Measurements from ENCODE around the gene RERGL.
"Not testable (repeated sequence)": the region's sequence is repeated elsewhere in the genome, so short reads cannot be mapped to it uniquely, and the experiment has no call there.

RERGL gene

GRCh38 chr12:18090093-18090492, at the start of gene RERGL:
Gene RERGL (minus strand): TSS chr12:18090193. CDS start chr12:18090140, 53 bp downstream.
- DNase-seq, result no peak

GRCh38 chr12:18139254-18139653, 49.3 kb upstream of the RERGL start:
- DNase-seq, result no peak

GRCh38 chr12:18135509-18135908, 45.5 kb upstream of the RERGL start:
- DNase-seq, result no peak

DNA sequence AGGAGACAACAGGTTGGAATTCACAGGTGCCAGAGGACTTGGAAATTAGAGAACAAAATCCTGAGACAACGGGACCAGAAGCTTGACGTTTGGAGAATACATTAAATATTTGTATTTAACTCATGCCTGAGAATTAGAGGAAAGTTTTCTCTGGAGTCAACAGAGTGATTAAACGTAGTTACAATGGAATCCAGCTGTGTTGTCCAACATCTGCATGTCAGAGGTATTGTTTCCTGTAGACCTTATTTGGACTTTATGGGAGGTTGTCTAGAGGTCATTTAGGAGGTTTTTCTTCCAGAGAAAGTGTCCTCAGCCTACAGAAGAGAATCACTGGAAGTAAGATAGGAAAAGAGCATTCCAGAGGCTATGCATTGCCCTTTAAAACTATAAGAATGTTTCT, 45.1 kb upstream of the RERGL start:
- DNase-seq, result no peak

DNA sequence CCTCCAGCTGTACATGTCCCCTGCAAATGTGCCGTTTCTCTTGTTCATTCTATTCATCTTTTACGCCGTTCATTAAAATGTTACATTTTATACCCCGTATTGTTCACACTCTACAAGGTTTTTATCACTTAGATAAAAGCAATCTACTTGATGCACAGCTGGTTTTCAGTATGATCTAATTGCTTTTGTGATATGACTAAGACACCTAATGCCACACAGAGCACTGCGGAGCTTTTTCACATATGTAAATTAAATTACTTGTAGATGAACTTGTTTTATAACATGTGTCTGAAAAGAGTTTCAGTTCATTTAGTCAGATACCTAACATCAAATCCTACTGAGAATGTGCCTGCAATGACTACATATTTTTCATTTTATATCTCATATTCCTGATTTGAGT, 40.9 kb upstream of the RERGL start:
- DNase-seq, result no peak

DNA sequence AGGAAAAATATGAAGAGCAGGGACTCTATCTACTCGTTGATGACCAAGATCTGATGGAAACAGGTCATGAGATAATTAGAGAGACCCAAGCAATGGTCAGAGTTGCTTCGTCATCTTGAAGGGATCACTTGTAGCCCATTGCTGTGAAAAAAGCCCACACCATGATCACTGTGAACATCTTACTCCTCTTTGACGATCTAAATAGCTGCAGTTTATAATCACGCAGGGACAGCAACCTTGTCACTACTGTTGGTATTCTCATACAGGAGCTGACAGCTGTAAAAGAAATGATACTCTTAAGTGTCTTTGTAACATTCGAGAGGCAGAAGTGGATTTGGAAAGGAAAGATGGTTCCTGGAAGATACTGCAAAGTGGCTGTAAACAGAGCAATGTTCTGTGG, 33.7 kb upstream of the RERGL start:
- DNase-seq, result no peak

DNA sequence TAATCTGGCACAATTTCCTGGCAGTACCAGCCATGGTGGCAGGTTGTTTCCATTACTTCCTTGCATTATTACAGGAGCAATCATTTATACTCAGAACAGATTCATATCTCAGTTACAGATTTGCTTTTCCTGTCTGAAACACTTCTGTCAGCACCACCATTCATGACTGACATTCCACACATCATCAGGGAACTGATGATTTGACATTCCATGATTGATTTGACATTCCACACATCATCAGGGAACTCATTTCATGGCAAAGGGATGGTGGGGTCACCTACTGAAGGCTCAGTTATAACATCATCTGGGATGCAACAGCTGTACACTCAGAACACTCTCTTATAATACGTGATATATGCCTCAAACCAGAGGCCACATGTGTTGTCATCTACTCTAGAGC, 30.9 kb upstream of the RERGL start:
- DNase-seq, result no peak

GRCh38 chr12:18108611-18109010, 18.6 kb upstream of the RERGL start:
- no peak for DNase-seq

- no peak for DNase-seq
Measured at GRCh38 chr12:18103624-18104023, 13.6 kb upstream of the RERGL start.

GRCh38 chr12:18101043-18101442, 11.1 kb upstream of the RERGL start:
- DNase-seq, result no peak

DNA sequence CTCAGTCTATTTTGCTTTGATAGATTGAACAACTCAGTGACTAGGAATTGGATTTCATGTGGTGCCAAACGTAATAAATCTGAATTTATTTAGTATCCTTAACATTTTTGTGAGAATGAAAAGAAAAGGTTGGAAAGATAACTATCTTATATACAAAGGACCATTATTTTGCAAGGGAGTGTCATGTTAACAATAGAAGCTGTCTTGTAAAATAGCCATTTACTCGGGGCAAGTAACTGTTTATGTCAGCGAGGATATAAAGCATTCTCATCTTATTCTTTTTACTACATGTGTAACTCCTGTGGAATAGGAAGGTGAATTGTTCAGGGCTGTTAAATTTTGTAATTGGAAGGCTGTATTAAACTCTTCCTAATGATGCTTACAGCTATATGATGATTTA, 5.9 kb downstream of the RERGL start:
- DNase-seq, result no peak

- DNase-seq, result no peak
Measured at GRCh38 chr12:18079541-18080246, 10.3 kb downstream of the RERGL start.

DNA sequence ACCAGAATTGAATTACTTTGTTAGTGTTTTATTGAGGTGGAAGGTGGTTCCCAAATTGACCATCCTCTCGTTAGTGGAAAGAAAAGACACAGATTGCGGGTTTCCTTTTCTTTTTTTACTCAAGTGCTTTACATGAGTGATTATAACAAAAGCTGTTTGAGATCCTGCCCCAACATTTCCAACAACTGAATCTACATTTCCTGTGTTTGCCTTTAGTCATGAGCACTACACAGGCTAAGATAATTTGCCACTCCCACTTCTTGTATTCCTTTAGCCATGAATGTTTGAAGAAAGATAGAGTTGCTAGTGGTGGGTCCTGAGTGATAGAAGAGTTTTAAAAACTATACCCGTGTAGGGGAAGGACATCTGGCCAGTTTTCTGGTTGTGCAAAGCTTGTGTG, 16.0 kb downstream of the RERGL start:
- DNase-seq, result no peak

DNA sequence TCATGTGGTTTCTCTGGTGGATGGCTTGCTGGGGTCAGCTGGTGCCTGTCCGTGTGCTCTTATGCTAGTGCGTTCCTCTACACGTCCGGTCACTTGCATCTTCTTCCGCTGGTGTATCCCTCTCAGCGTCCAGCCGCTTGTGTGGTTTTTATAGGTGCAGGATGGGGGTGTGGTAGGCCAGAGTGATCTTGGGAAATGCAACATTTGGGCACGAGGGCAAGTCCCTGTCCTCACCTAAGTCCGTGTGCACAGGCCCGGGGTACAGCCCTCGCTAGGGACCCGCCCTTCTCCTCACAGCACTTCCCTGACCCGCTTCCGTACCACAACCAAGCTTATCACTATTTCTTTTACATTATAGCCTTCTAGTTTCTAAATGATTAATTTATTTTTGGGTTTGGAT, 17.3 kb downstream of the RERGL start:
- no peak for DNase-seq

DNA sequence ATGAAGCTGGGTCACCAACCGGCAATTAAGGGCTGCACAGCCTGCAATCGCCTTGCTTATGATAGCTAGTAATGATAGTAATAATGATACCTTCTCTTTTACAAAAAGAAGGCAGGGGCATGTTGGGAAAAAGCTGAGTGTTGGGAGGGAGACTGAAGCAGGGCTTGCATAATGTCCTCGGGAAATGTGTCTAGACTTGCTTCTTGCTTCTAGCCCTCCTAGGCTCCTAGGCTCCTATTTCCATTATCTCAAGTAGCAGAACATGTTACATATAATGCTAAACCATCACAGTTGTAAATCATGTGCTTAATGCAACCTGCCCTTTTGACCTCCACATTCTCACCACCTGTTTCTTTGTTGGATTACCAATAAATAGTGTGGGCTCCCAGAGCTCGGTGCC, 18.7 kb downstream of the RERGL start:
- no peak for DNase-seq

GRCh38 chr12:18068355-18068754, 21.6 kb downstream of the RERGL start:
- DNase-seq, result no peak

- no peak for DNase-seq
Measured at GRCh38 chr12:18066666-18067065, 23.3 kb downstream of the RERGL start.

DNA sequence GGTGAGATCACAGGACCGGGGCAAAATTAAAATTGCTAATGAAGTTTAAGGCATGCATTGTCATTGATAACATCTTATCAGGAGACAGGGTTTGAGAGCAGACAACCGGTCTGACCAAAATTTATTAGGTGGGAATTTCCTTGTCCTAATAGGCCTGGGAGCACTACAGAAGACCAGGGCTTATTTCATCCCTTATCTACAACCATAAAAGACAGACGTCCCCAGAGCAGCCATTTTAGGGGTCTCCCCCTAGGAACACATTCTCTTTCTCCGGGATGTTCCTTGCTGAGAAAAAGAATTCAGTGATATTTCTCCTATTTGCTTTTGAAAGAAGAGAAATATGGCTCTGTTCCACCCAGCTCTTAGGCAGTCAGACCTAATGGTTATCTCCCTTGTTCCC, 27.1 kb downstream of the RERGL start:
- not testable (repeated sequence) for DNase-seq

- no peak for DNase-seq
Measured at GRCh38 chr12:18057051-18057450, 32.9 kb downstream of the RERGL start.

GRCh38 chr12:18054925-18055619, 34.9 kb downstream of the RERGL start:
- no peak for DNase-seq

GRCh38 chr12:18045446-18045992, 44.5 kb downstream of the RERGL start:
- no peak for DNase-seq

GRCh38 chr12:18040060-18040742, 49.8 kb downstream of the RERGL start:
- DNase-seq, result not testable (repeated sequence)

Data from activated T-cell treated with anti-CD3 and anti-CD28 coated beads for 4 hours (primary cell).